DMS79 treated with DMSO at 0.1 percent for 48 hours (cell line): Measurements from ENCODE around the gene GADL1.
A peak's percentile ranks its signal among the peaks of the same experiment; 100 is the strongest.

Experiments used
- DNase-seq: peaks from one replicate; lab custom pipeline; 2025; lab: John Stamatoyannopoulos, UW

The GADL1 gene

GRCh38 chr3:30811151-30811795, 83.2 kb downstream of the GADL1 start:
- no peak for DNase-seq

- DNase-seq, result no peak
Measured at GRCh38 chr3:30810625-30811024, 83.8 kb downstream of the GADL1 start.

- no peak for DNase-seq
Measured at GRCh38 chr3:30805695-30806094, 88.8 kb downstream of the GADL1 start.

- DNase-seq, result no peak
Measured at GRCh38 chr3:30804984-30805383, 89.5 kb downstream of the GADL1 start.

GRCh38 chr3:30795176-30795575, 99.3 kb downstream of the GADL1 start:
- no peak for DNase-seq

GRCh38 chr3:30793740-30794139, 100.7 kb downstream of the GADL1 start:
- DNase-seq, result no peak

GRCh38 chr3:30790150-30790549, 104.3 kb downstream of the GADL1 start:
- no peak for DNase-seq

- no peak for DNase-seq
Measured at GRCh38 chr3:30786365-30786764, 108.1 kb downstream of the GADL1 start.

GRCh38 chr3:30779686-30780287, 114.7 kb downstream of the GADL1 start:
- no peak for DNase-seq

GRCh38 chr3:30778933-30779332, 115.5 kb downstream of the GADL1 start:
- DNase-seq, result no peak

GRCh38 chr3:30777426-30778113, 116.9 kb downstream of the GADL1 start:
- DNase-seq, result no peak

- no peak for DNase-seq
Measured at GRCh38 chr3:30776186-30776815, 118.2 kb downstream of the GADL1 start.

- peak; percentile 17 for DNase-seq
Measured at GRCh38 chr3:30775040-30775439, 119.4 kb downstream of the GADL1 start.

GRCh38 chr3:30774062-30774461, 120.4 kb downstream of the GADL1 start:
- no peak for DNase-seq

GRCh38 chr3:30770387-30770786, 124.1 kb downstream of the GADL1 start:
- DNase-seq, result no peak

GRCh38 chr3:30768703-30769550, 125.5 kb downstream of the GADL1 start:
- DNase-seq, result peak; percentile 1

GRCh38 chr3:30768046-30768445, 126.4 kb downstream of the GADL1 start:
- DNase-seq, result no peak

- no peak for DNase-seq
Measured at GRCh38 chr3:30766522-30766921, 127.9 kb downstream of the GADL1 start.

- DNase-seq, result no peak
Measured at GRCh38 chr3:30764891-30765290, 129.6 kb downstream of the GADL1 start.

GRCh38 chr3:30764281-30764680, 130.2 kb downstream of the GADL1 start:
- no peak for DNase-seq

GRCh38 chr3:30761374-30761773, 133.1 kb downstream of the GADL1 start:
- DNase-seq, result no peak

- no peak for DNase-seq
Measured at GRCh38 chr3:30760737-30761136, 133.7 kb downstream of the GADL1 start.
